ENCODE measurements around the gene CNTFR.

GRCh38 chr9:34580358-34580757, 9.2 kb downstream of the CNTFR start:
- TF ChIP-seq CTCF (IDR thresholded peaks at IDR 0.05; ENCODE audit: insufficient read depth, low read depth, low read length) (no peak), EZH2 (IDR thresholded peaks at IDR 0.05; ENCODE audit: insufficient read depth, low read length) (no peak)

Data from astrocyte (in vitro differentiated cells and primary cell).